COLO668 (cell line): ENCODE measurements around the gene PRKN.

Experiments used
- DNase-seq: peaks from one replicate; lab custom pipeline; 2025; ENCODE audit not compliant: unreplicated experiment; lab: John Stamatoyannopoulos, UW

The PRKN gene

GRCh38 chr6:162005372-162005771, 722.2 kb downstream of the PRKN start:
- DNase-seq, result no peak

- no peak for DNase-seq
Measured at GRCh38 chr6:161996783-161997182, 730.8 kb downstream of the PRKN start.

GRCh38 chr6:161985876-161986423, 741.6 kb downstream of the PRKN start:
- DNase-seq, result no peak

- no peak for DNase-seq
Measured at GRCh38 chr6:161984713-161985112, 742.9 kb downstream of the PRKN start.

GRCh38 chr6:161976553-161976952, 751.0 kb downstream of the PRKN start:
- no peak for DNase-seq

- no peak for DNase-seq
Measured at GRCh38 chr6:161973064-161973463, 754.5 kb downstream of the PRKN start.

- DNase-seq, result no peak
Measured at GRCh38 chr6:161971043-161971442, 756.5 kb downstream of the PRKN start.

- no peak for DNase-seq
Measured at GRCh38 chr6:161963634-161964234, 763.8 kb downstream of the PRKN start.

- no peak for DNase-seq
Measured at GRCh38 chr6:161963181-161963580, 764.4 kb downstream of the PRKN start.

GRCh38 chr6:161961796-161962195, 765.8 kb downstream of the PRKN start:
- no peak for DNase-seq

GRCh38 chr6:161961046-161961445, 766.5 kb downstream of the PRKN start:
- DNase-seq, result no peak

- DNase-seq, result no peak
Measured at GRCh38 chr6:161959072-161959471, 768.5 kb downstream of the PRKN start.

- DNase-seq, result no peak
Measured at GRCh38 chr6:161956082-161956481, 771.5 kb downstream of the PRKN start.

- no peak for DNase-seq
Measured at GRCh38 chr6:161954699-161955276, 772.8 kb downstream of the PRKN start.

GRCh38 chr6:161954077-161954476, 773.5 kb downstream of the PRKN start:
- no peak for DNase-seq

GRCh38 chr6:161951126-161951525, 776.4 kb downstream of the PRKN start:
- DNase-seq, result no peak

- DNase-seq, result no peak
Measured at GRCh38 chr6:161949531-161949930, 778.0 kb downstream of the PRKN start.

- DNase-seq, result no peak
Measured at GRCh38 chr6:161948462-161948861, 779.1 kb downstream of the PRKN start.

- DNase-seq, result no peak
Measured at GRCh38 chr6:161947371-161947770, 780.2 kb downstream of the PRKN start.

GRCh38 chr6:161946461-161946860, 781.1 kb downstream of the PRKN start:
- no peak for DNase-seq

- no peak for DNase-seq
Measured at GRCh38 chr6:161943561-161943960, 784.0 kb downstream of the PRKN start.

GRCh38 chr6:161941565-161941964, 786.0 kb downstream of the PRKN start:
- no peak for DNase-seq

- no peak for DNase-seq
Measured at GRCh38 chr6:161940519-161940918, 787.0 kb downstream of the PRKN start.
